HCT116 (cell line): Measurements from ENCODE around the gene SYDE1. TPM values are rescaled to one million over a fixed set of nuclear protein-coding genes. Genes with fewer than 3 reads are reported as not detected.

ENCODE experiments used
- ATAC-seq: fragments of 200-7000 bp; cut with Tn5 transposase; 2 replicates; pipeline ENCODE4 v1.9.1; 2020; ENCODE audit warnings: mild to moderate bottlenecking, moderate library complexity
- BruUV-seq: library from RNA; stranded (reverse); fragments of 400-500 nt; replicated peaks from 2 replicates; lab custom pipeline; 2021; lab: Mats Ljungman, UMichigan
- CTCF ChIA-PET: fragments of 300-600 bp; sonication (Branson Sonifier 250); formaldehyde crosslinking; loops from one replicate; lab custom pipeline; 2021; ENCODE audit warnings: antibody characterized with exemption; lab: Charles Lee
- POLR2A ChIA-PET: fragments of 300-600, 350-600 bp; sonication (Branson Sonifier 250); formaldehyde crosslinking; loops from one replicate; lab custom pipeline; 2021; ENCODE audit warnings: antibody characterized with exemption; lab: Charles Lee
- RAD21 ChIA-PET, 2 experiments: fragments of 300-600 bp; sonication (Branson Sonifier 250); formaldehyde crosslinking; loops; one replicate each; lab custom pipeline; 2023; ENCODE audit warnings: low total read pairs in 2 of 2; ENCODE audit not compliant: uncharacterized antibody in 2 of 2, unreplicated experiment in 2 of 2, low non-redundant PET in 1 of 2; lab: Charles Lee
- DNase-seq: peaks from one replicate; pipeline ENCODE4 v3.0.0-alpha.2; 2010; ENCODE audit warnings: low read depth, low spot score
- H2AFZ ChIP-seq: fragments of 200-600 bp; shearing (Covaris generic), sonication (generic); 2 replicates; pipeline ENCODE4 v1.6.1; 2017; ENCODE audit warnings: low read depth, mixed run types, mixed read lengths, antibody characterized with exemption, low read length; ENCODE audit not compliant: poor library complexity, severe bottlenecking
- H3K27ac ChIP-seq: 2 replicates; pipeline ENCODE4 v1.5.1; 2012; ENCODE audit warnings: low read depth, low read length
- H3K27me3 ChIP-seq: fragments of 200-600 bp; sonication (generic); 2 replicates; pipeline ENCODE4 v1.6.1; 2016; ENCODE audit warnings: mixed run types, low read length, mixed read lengths; ENCODE audit not compliant: insufficient read depth
- H3K36me3 ChIP-seq, 2 experiments: fragments of 200-500 bp in 1 of 2; fragments of 200-600 bp in 1 of 2; sonication (Bioruptor generic) in 1 of 2; sonication (generic) in 1 of 2; 2 replicates each; pipeline versions ENCODE4 v1.5.1 to v1.6.1; 2014 to 2016; ENCODE audit warnings: low read length in 2 of 2, inconsistent platforms in 1 of 2, mixed read lengths in 1 of 2, mixed run types in 1 of 2; ENCODE audit not compliant: insufficient read depth in 2 of 2, control insufficient read depth in 1 of 2
- H3K4me1 ChIP-seq, 2 experiments: fragments of 200-600 bp in 1 of 2; sonication (generic) in 1 of 2; 2 replicates each; pipeline versions ENCODE4 v1.5.1 to v1.6.1; 2012 to 2017; ENCODE audit warnings: low read length in 2 of 2, inconsistent platforms in 1 of 2, mild to moderate bottlenecking in 1 of 2, mixed read lengths in 1 of 2, mixed run types in 1 of 2, moderate library complexity in 1 of 2; ENCODE audit not compliant: insufficient read depth in 2 of 2, control insufficient read depth in 1 of 2
- H3K4me2 ChIP-seq: fragments of 200-600 bp; sonication (generic); 2 replicates; pipeline ENCODE4 v1.6.1; 2017; ENCODE audit warnings: mixed run types, low read length, mixed read lengths
- H3K4me3 ChIP-seq, 2 experiments: fragments of 200-600 bp in 1 of 2; sonication (generic) in 1 of 2; replicated peaks in 1 of 2; 2 replicates each; pipeline ENCODE4 v1.5.1; 2011 to 2016; ENCODE audit warnings: low read length in 2 of 2, control low read depth in 1 of 2, low read depth in 1 of 2, mild to moderate bottlenecking in 1 of 2, mixed read lengths in 1 of 2, mixed run types in 1 of 2
- H3K79me2 ChIP-seq: fragments of 200-600 bp; sonication (generic); 2 replicates; pipeline ENCODE4 v1.6.1; 2017; ENCODE audit warnings: mild to moderate bottlenecking, mixed run types, low read length, moderate library complexity, mixed read lengths; ENCODE audit not compliant: insufficient read depth
- H3K9ac ChIP-seq: fragments of 200-600 bp; sonication (generic); 2 replicates; pipeline ENCODE4 v1.6.1; 2016; ENCODE audit warnings: low read length, mixed read lengths
- H3K9me2 ChIP-seq: fragments of 200-600 bp; sonication (generic), shearing (Covaris generic); 2 replicates; pipeline ENCODE4 v1.6.1; 2017; ENCODE audit warnings: mixed run types, mild to moderate bottlenecking, moderate library complexity; ENCODE audit not compliant: insufficient read depth
- H3K9me3 ChIP-seq, 2 experiments: fragments of 200-500 bp in 1 of 2; fragments of 200-600 bp in 1 of 2; sonication (Bioruptor generic) in 1 of 2; sonication (generic) in 1 of 2; 2 replicates each; pipeline ENCODE4 v1.6.1; 2014 to 2017; ENCODE audit warnings: low read length in 2 of 2, mixed read lengths in 2 of 2, inconsistent platforms in 1 of 2, low read depth in 1 of 2, mild to moderate bottlenecking in 1 of 2, mixed run types in 1 of 2, moderate library complexity in 1 of 2; ENCODE audit not compliant: control insufficient read depth in 1 of 2, insufficient read depth in 1 of 2
- H4K20me1 ChIP-seq: fragments of 200-600 bp; sonication (generic), shearing (Covaris generic); 2 replicates; pipeline ENCODE4 v1.6.1; 2017; ENCODE audit warnings: mixed run types, mild to moderate bottlenecking, moderate library complexity; ENCODE audit not compliant: insufficient read depth
- CEBPB ChIP-seq: IDR thresholded peaks from 2 replicates; pipeline ENCODE4 v1.6.1; 2012; ENCODE audit warnings: low read depth
- CTCF ChIP-seq, 3 experiments: fragments of 200-600 bp in 1 of 3; sonication (generic) in 1 of 3; IDR thresholded peaks in 2 of 3; conservative IDR thresholded peaks in 1 of 3; 2 replicates each; pipeline ENCODE4 v1.5.1; 2012 to 2017; ENCODE audit warnings: low read depth in 2 of 3, low read length in 2 of 3, antibody characterized with exemption in 1 of 3, borderline replicate concordance in 1 of 3, control low read depth in 1 of 3, mild to moderate bottlenecking in 1 of 3, mixed read lengths in 1 of 3, mixed run types in 1 of 3, moderate library complexity in 1 of 3; ENCODE audit not compliant: insufficient read depth in 1 of 3
- EGR1 ChIP-seq: IDR thresholded peaks from 2 replicates; pipeline ENCODE4 v1.6.1; 2012; ENCODE audit warnings: low read depth
- ELF1 ChIP-seq: IDR thresholded peaks from 2 replicates; pipeline ENCODE4 v1.6.1; 2012; ENCODE audit warnings: low read depth, borderline replicate concordance
- EZH2 ChIP-seq: fragments of 200-600 bp; sonication (generic); IDR thresholded peaks from 2 replicates; pipeline ENCODE4 v1.6.1; 2017; ENCODE audit warnings: antibody characterized with exemption, mixed run types
- EZH2phosphoT487 ChIP-seq: fragments of 200-600 bp; IDR thresholded peaks from 2 replicates; pipeline ENCODE4 v1.6.1; 2018; ENCODE audit warnings: antibody characterized with exemption, borderline replicate concordance
- FOSL1 ChIP-seq: IDR thresholded peaks from 2 replicates; pipeline ENCODE4 v1.6.1; 2012; ENCODE audit warnings: low read depth
- JUND ChIP-seq: IDR thresholded peaks from 2 replicates; pipeline ENCODE4 v1.6.1; 2012
- POLR2A ChIP-seq: IDR thresholded peaks from 2 replicates; pipeline ENCODE4 v1.7.0; 2011; ENCODE audit warnings: borderline replicate concordance; ENCODE audit not compliant: insufficient read depth, insufficient read length; ENCODE audit errors: extremely low read depth
- POLR2AphosphoS5 ChIP-seq: IDR thresholded peaks from 2 replicates; pipeline ENCODE4 v1.6.1; 2011; ENCODE audit warnings: mild to moderate bottlenecking, low read depth, low read length, moderate library complexity
- RAD21 ChIP-seq: IDR thresholded peaks from 2 replicates; pipeline ENCODE4 v1.6.1; 2012; ENCODE audit warnings: low read depth, mild to moderate bottlenecking
- REST ChIP-seq: IDR thresholded peaks from 2 replicates; pipeline ENCODE4 v1.6.1; 2012; ENCODE audit warnings: low read depth
- SP1 ChIP-seq: IDR thresholded peaks from 2 replicates; pipeline ENCODE4 v1.6.1; 2012; ENCODE audit warnings: low read depth
- SRF ChIP-seq: IDR thresholded peaks from 2 replicates; pipeline ENCODE4 v1.6.1; 2012; ENCODE audit warnings: low read depth
- TCF7L2 ChIP-seq: IDR thresholded peaks from 2 replicates; pipeline ENCODE4 v1.7.0; 2011; ENCODE audit warnings: borderline replicate concordance, inconsistent platforms; ENCODE audit not compliant: insufficient read depth, insufficient read length; ENCODE audit errors: extremely low read depth
- YY1 ChIP-seq: IDR thresholded peaks from 2 replicates; pipeline ENCODE4 v1.6.1; 2011; ENCODE audit warnings: low read length, low read depth, moderate library complexity, mild to moderate bottlenecking; ENCODE audit not compliant: insufficient replicate concordance; ENCODE audit errors: extremely low read depth
- ZBTB33 ChIP-seq: IDR thresholded peaks from 2 replicates; pipeline ENCODE4 v1.6.1; 2011; ENCODE audit warnings: mild to moderate bottlenecking, low read length, moderate library complexity; ENCODE audit not compliant: insufficient replicate concordance; ENCODE audit errors: extremely low read depth
- ZFX ChIP-seq: fragments of 450-650 bp; IDR thresholded peaks from 2 replicates; pipeline ENCODE4 v1.6.1; 2017
- ZNF274 ChIP-seq: fragments of 200-500 bp; sonication (Bioruptor generic); IDR thresholded peaks from 2 replicates; pipeline ENCODE4 v1.6.1; 2014; ENCODE audit warnings: mild to moderate bottlenecking, low read depth, low read length, inconsistent platforms
- intact Hi-C: fragments of 100-400 bp; cut with micrococcal nuclease; formaldehyde crosslinking; loops from 2 replicates; pipeline ENCODE4 v1.10.0; 2022
- total RNA-seq: library from RNA; stranded (reverse); gene quantifications from one replicate; pipeline ENCODE4 v1.2.1, GENCODE V29; 2021; ENCODE audit not compliant: unreplicated experiment

Gene SYDE1
- total RNA-seq, 1 experiment from 2014 or later: 4.9 TPM

GRCh38 chr19:15062036-15062435, 45.2 kb upstream of the SYDE1 start:
- no peak for ATAC-seq
- no TSS peak for BruUV-seq
- TF ChIP-seq TCF7L2: no peak
- no peak for TF ChIP-seq POLR2AphosphoS5
- TF ChIP-seq ZBTB33: no peak
- TF ChIP-seq SP1: no peak
- no peak for TF ChIP-seq EZH2
- no peak for TF ChIP-seq EGR1
- TF ChIP-seq RAD21: no peak
- no peak for TF ChIP-seq YY1
- no peak for TF ChIP-seq FOSL1
- TF ChIP-seq ELF1: no peak
- TF ChIP-seq CEBPB: no peak
- TF ChIP-seq EZH2phosphoT487: no peak
- no peak for TF ChIP-seq ZFX
- TF ChIP-seq POLR2A: no peak
- TF ChIP-seq SRF: no peak
- no peak for TF ChIP-seq JUND
- no peak for TF ChIP-seq ZNF274
- TF ChIP-seq REST: no peak
- no peak for TF ChIP-seq CTCF (IDR thresholded peaks at IDR 0.05 in 2 of 3, conservative IDR thresholded peaks at IDR 0.05 in 1 of 3; ENCODE audit: borderline replicate concordance in 1 of 3, insufficient read depth in 1 of 3, low read depth in 2 of 3, low read length in 2 of 3)
- TF ChIP-seq, all 23 proteins: peak for 0
- Histone ChIP-seq H3K4me1 (no peaks in the 10 kb centered on the region), H3K79me2 (no peaks in the 10 kb centered on the region), H2AFZ (no peak overlapping the region), H3K4me2 (no peak overlapping the region), H3K4me3 (no peak overlapping the region), H3K9me3 (no peaks in the 10 kb centered on the region; a peak in 2 of 4 replicates), H3K9ac (no peak overlapping the region), H3K27ac (no peak overlapping the region), H3K36me3 (no peaks in the 10 kb centered on the region), H3K9me2 (no peaks in the 10 kb centered on the region), H3K27me3 (peaks cover 35% of the 10 kb centered on the region), H4K20me1 (no peaks in the 10 kb centered on the region)
- ChIA-PET CTCF (no interaction called here), RAD21 (no interaction called here), POLR2A (no interaction called here)
- intact Hi-C loops: no loop called here
- no peak for DNase-seq
